SHP77 (cell line): Measurements from ENCODE around the gene POLR1H.

ENCODE experiments used
- DNase-seq, 2 experiments: peaks; one replicate each; lab custom pipeline; 2025; lab: John Stamatoyannopoulos, UW

The POLR1H gene

DNA sequence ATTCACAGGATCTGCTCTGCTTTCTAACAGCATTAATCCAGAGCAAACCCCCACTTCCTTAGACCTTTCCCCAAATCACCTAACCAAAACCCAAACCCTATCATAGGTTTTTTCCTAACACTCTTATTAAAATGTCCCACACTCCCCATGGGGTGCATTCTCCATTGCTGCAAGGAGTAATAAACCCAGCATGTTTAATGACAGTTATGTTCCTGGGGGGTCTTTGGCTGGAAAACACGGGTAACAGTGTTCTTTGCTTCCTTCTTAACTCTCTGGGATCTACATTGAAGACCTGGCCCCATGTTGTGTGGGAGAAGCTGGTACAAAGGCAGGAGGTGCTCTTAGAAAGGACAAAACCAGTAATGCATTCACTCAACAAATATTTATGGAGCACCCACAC, 35.8 kb downstream of the POLR1H start:
- no peak for DNase-seq

DNA sequence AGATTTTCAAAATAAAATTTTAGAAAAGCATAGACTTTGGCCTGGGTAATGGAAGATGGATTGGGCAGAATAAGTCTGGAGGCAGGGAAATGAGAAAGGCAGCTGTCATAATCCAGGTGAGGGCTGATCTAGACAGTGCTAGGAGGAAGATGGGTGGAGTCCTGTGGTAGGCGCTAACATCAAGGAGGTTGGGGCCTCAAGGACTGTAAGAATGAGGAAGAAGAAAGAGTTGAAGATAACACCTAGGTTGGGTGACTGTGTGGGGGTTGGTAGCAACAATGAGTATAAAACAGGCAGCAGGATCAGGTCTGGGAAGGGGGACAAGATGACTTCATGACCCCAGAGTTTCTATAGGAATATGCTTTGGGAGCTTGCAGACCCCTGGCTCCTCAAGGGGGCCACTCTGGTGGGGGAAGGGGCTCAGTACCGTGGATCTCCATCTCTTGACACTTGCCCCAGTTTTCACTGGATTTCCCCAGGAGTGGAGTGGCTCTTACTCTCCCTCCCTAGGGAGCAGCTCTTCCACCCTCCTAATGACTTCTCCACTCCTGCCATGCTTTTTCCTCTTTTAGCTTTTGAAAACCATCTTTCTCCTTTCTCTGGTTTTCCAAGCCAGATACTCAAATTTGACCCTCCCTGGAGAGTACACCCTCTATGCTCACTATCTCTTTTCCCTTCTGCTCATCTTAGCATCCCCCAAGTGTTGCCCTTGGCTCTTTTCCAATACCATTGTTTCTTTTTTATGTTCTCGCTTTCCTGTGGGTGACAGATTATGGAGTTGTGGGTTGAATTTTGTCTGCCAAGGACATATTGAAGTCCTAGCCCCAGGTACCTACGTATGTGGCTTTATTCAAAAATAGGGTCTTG, 37.1 kb downstream of the POLR1H start:
- DNase-seq: no peak

DNA sequence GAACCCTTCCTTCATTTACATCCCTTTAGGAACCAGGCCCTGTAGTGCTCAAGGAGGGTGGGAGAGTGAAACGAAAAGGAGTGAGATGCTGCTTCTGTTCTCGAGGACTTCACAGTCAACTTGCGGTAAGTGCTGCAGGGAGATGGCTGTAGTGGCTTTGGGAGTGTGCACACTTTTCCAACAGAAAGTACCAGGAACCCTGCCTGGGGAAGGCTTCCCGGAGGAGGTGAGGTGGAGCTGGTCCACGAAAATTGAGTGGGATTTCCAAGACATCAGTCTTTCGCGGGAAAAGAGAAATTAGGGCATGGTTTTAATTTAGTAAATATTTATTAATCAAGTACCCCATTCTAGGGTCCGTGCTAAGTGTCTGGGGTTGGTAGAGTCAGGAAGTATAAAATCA, 39.1 kb downstream of the POLR1H start:
- no peak for DNase-seq

DNA sequence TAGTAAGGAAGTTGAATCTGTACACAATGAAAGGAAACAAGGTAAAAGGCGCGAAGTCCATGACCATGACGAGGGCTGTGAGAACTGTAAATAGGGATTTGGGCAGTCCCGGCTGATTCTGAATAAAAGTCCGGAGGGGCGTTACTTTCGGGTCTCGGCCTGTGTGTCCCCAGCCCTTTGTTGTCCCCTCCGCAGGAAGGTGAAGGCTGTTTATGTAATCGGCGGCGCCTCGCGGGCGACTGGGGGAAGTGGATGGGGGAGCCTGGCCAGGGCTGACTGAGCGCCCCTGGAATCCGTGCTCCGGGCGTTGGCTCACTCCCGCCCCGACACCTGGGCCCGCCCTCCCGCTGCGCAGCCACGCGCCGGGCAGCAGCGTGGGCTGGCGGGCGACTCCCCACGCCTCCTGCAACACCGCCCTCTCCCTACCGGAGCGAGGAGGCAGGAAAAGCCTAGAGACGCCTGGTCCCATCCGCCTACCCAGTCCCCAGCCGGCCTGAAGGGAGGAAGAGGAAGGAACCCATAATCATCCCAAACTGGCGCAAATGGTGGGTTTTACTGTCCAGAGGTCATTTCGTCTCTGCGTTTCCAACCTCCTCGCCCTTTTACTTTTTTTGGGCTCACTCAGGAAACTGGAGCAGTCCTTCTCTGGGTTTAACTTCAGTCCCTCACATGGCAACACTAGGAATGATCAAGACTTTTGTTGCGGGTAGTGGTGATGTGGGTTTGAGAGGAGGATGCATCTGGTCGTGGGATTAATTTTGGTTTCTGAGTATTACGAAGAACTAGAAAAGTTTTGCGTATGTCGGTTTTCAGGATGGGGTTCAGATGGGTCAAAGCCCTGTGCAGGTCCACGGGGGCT, 39.7 kb downstream of the POLR1H start:
- no peak for DNase-seq

DNA sequence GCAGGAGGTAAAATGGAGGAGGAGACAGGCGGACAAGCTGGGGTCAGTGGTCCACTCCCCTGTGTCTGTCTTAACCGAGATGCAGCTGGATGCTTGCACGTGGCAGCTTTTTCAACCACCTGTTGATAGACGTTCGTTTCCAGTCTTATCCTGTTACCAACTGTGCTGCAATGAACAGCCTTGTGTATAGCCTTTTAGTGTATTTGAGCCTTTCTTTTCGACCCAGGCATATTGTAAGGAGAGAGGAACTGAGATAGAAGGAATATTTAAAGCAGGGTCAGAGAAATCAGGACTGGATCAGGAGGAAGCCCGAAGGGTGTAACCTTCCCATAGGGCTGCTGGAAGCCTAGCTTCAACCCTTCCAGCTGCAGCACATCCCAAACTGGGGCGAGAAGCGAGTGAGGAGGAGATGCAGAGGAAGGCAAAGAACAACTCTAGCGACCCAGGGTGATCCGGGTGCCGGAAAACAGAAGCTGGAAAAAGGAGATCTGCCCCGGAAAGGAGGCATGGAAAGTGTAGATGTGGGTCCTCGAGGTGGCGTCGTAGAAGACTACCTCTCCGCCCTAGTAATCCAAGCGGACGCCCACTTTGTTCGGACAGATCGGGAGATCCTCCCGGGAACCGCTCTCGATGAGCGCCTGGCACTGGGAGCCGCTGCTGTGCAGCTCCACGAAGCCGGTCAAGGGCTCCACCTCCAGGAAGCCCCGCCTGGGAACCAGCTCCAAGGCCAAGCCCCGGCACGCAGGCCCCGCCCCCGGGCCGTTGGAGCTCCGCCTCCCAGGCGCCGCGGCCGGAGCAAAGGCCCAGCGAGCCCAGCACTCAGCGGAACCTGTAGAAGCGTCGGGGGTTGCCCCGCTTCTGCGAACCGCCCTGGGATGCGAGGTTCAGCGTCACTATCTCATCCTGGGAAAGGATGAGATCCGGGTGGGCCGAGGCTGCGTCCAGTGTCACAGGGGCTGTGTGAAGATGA, 40.7 kb downstream of the POLR1H start:
- peak; percentile 62 to 76 for DNase-seq

DNA sequence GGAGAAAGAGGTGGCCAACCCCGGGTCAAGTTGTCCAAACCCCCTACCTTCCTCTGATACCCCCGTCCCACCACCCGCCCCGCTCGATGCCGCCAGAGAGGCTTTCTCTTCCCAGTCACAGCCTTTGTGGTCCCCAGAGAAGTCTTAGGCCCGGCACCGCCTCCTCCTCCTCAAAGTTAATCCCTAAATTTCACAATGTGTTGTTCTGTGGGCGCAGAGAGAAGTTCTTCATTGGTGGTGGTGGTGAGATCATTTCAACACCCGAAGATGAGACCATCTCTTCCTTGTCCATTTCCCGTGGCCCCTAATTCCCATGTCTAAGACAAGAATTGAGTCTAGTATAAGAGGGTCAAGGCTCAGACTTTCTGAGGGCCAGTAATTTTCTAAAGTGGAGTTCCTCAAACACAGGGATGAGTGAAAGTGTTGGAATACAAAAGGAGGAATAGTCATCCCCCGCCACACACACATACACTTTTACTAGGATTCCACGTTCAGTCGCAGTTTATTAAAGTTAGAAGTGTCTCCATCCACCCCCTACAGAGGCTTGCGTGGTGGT, 41.4 kb downstream of the POLR1H start:
- no peak for DNase-seq

DNA sequence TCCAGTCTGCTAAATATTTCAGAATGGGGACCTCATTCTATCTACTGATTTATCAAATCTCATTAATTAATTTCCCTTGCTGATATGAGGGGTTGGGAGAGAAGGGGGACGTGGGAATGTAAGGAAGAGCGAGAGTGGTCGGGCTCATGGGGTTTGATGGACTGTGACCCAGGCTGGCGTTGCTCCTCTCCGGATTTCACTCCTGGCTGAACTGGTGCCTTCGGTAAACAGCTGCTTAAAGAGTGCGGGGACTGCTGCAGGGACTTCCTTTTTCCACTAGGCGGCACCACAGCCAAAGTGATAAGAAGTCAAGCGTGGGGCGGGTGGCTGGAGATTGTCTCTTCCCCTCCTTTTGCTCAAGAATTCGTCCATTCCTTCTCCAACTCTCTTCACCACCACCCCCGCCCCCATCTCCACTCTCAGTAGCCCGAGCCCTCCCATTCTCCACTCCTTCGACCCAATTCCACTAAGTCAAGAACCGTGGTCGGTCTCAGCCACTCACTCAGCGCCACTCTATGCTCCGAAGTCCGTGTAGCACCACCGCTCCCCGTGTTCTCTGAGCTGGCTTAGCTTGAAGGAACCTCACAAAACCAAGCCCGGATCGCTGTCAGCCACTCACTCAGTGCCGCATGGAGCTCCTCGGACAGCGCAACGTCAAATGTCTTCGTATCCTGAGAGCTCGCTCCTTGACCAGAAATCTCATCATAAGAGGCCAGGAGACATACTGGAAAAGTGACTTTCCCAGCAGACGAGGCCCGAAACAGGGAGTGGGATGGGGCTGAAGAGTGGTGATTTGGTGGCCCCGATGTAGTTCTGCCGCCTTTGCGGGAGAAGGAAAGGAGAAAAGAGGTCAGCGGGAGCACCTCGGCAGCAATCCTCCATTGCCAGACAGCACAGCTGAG, 42.2 kb downstream of the POLR1H start:
- DNase-seq: peak; percentile 75 to 81

DNA sequence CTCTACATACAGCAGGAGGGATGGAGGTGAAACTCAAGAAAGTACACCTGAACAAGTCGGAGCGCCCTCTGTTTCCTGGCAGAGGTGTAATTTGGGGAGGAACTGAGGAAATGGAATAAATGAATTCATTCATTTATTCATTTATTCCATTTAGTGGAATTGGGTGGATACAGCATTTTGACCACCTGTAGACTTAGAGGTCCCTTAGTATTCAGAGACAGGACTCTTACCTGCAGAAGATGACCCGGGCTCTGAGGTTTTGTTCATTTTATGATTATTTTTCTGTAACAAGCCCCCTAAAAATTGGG, 42.8 kb downstream of the POLR1H start:
- DNase-seq: no peak

DNA sequence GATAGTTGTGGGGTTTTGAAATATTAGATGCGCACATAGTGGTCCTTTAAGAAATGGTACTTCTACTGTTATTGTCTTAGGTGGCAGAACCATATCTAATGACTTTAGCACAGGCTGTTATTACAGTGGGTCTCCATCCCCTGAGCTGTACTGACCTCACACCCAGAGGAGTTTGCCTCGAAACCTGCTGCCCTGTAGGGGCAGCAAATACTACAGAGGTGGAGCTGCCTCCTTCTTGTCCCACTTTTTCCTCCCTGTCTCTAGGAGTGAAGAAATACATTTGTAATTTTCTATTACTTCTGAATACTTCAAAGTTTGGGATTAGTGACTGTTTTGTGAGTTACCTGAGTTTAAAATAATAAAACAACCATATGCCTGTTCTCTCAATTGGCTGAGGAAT, 43.6 kb downstream of the POLR1H start:
- DNase-seq: no peak

DNA sequence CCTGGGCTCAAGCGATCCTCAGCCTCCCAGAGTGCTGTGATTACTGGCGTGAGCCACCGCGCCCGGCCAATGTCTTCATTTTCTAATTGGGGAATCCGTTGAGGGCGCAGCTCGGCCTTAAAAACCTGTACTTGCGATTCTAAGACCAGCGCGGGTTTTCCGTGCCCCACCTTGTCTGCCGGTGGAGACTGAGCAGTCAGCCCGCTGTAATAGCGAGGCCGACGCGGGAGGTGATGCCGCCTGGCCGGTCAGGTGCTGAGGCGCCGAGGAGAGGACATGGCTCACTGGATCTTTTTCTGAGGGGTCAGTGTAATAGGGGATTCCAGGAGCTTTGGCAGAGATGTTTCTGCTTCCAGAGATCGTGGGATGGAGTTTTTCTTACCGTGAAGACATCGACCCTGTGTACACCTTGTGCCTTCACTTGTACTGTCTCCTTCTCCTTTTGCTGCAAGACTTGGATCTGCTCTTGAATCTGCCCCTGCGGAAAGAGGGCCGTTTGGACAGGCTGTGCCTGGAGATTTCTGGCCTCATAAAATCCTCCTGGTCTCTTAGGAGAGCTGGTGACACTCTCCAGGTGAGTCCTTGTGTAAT, 50.3 kb downstream of the POLR1H start:
- no peak for DNase-seq

DNA sequence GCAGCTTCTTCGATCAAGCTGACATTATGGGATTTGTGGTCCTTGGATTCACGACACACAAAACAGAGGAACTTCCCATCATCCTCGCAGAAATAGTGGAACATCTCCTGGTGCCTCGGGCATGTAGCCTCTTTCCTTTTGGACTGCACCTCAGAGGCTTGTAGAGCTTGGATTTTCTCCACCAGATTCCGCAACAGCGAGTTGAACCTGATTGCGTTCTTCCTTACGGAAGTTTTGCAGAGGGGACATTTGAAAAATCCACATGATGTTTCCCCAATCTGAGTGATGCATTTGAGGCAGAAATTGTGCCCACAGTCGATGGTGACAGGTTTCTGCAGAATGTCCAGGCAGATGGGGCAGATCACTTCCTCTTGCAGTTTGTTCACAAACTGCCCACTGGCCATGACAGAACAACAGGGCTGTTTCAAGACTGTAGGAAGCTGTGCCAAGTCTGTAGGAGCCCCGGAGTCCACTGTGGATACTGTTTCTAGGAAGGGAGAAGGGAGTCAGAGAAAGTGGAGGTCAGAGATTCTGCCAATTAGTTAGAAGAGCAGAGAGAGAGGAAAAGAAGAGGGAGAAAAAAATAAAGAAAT, 51.4 kb downstream of the POLR1H start:
- no peak for DNase-seq

DNA sequence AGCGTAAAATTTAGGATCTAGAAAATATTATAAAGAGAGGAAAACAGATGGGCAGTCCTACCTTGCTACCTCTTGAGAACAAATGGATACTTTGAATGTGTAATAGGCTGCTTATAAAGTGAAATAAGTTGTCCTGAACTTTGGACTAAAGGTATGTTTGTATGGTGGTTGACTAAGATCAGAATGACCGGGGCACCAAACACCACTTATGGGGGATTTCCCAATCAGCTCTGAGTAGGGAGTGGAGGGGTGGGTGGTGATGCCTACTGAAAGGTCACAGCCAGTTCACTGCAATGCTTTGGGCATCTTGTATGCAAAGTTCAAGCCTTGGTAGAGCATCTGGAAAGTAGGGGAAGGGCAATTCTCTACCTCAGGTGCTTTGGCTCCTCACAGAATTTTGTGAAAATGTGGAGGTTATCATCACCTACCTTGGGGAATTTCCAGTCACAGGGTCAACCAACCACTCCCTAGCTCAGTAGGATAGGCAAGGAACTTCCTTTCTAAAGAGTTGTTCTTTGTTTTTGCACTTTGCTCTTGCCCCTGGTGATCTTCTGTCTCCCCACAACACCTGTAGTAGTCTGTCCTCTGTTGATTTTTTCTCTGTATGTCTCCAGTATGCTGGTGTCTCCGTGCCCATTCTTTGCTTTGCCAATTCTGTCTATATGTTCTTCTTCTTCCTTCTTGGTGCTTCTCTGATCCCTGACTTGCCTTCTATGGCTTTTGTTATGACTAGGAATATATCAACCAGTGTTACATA, 52.1 kb downstream of the POLR1H start, which contains the start of gene TRIM31:
Gene TRIM31, minus strand, starts transcription at position 88 of the 757 bp plus-strand sequence. CDS start 285 bp downstream, outside the sequence.
- no peak for DNase-seq

DNA sequence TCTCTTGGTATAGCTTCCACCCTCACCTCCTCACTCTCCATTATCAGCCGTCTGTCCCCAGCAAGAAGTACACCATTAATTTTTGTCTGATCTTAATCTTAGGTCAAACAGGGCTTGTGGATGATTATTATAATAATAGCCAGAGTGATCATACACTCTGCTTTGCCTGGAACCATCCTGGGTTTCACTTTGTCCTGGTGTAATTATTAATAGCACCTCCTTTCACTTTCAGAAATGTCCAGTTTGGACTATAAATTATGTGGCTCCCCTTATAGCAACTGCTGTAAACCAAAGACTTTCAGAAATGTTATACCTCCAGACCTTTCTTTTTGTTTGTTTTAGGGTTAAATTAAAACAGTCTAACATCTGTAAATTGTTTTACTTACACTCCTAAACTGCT, 52.8 kb downstream of the POLR1H start:
- DNase-seq: no peak
